Left kidney (tissue), 2 donors: ENCODE results near the gene SEC11C. TPM values are rescaled to one million over a fixed set of nuclear protein-coding genes. Genes with fewer than 3 reads are reported as not detected.

Experiments used
- DNase-seq: peaks from one replicate; pipeline ENCODE4 v3.0.0-alpha.2; 2013
- polyA plus RNA-seq: library from polyadenylated mRNA; unstranded; fragments of 120-200 nt; gene quantifications from one replicate; pipeline ENCODE4 v1.2.1, GENCODE V29; 2013; ENCODE audit not compliant: insufficient read length

The SEC11C gene
- polyA plus RNA-seq, 1 donor = 71.2 TPM

GRCh38 chr18:59207506-59207905 lies 67.8 kb downstream of the SEC11C start:
- no peak for DNase-seq

Other genes starting within 250 kb of the SEC11C start
- 0.50 TPM for gene GRP, start 80.3 kb downstream of the SEC11C start, polyA plus RNA-seq
- gene RAX, start 133.6 kb downstream of the SEC11C start, polyA plus RNA-seq = not detected
- gene CPLX4, start 178.8 kb downstream of the SEC11C start, polyA plus RNA-seq = 0.13 TPM
- gene LMAN1, start 219.4 kb downstream of the SEC11C start, polyA plus RNA-seq = 126 TPM